Uterine smooth muscle cell (primary cell): Measurements from ENCODE around the gene NDFIP1. TPM values are rescaled to one million over a fixed set of nuclear protein-coding genes. Genes with fewer than 3 reads are reported as not detected.

ENCODE experiments used
- total RNA-seq: library from RNA; depleted of rRNA; stranded (reverse); fragments of >200 nt; gene quantifications from 2 replicates; pipeline ENCODE4 v1.2.3, GENCODE V29; 2014

The NDFIP1 gene, protein sequence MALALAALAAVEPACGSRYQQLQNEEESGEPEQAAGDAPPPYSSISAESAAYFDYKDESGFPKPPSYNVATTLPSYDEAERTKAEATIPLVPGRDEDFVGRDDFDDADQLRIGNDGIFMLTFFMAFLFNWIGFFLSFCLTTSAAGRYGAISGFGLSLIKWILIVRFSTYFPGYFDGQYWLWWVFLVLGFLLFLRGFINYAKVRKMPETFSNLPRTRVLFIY
- total RNA-seq: 58.1 and 60.4 TPM in 2 replicates

GRCh38 chr5:142108432-142109330, at the start of gene NDFIP1:
Gene NDFIP1 (plus strand): TSS chr5:142108779. CDS start chr5:142108975, 196 bp downstream.

Other genes starting within 250 kb of the NDFIP1 start
- gene PCDH1, start 230.4 kb upstream of the NDFIP1 start, total RNA-seq: 1.4 TPM in 2 replicates
- 37.0 and 41.2 TPM in 2 replicates for gene DELE1, start 184.9 kb upstream of the NDFIP1 start, total RNA-seq
- under 0.01 and 0.11 TPM in 2 replicates for gene PCDH12, start 150.6 kb upstream of the NDFIP1 start, total RNA-seq
- 76.5 and 77.1 TPM in 2 replicates for gene RNF14, start 139.7 kb upstream of the NDFIP1 start, total RNA-seq
- gene GNPDA1, start 95.8 kb upstream of the NDFIP1 start, total RNA-seq: 80.7 and 98.0 TPM in 2 replicates
- 6.7 and 9.6 TPM in 2 replicates for gene SPRY4, start 216.2 kb downstream of the NDFIP1 start, total RNA-seq